ENCODE data around the gene TMEM242.
A peak's percentile ranks its signal among the peaks of the same experiment; 100 is the strongest.

The TMEM242 gene

DNA sequence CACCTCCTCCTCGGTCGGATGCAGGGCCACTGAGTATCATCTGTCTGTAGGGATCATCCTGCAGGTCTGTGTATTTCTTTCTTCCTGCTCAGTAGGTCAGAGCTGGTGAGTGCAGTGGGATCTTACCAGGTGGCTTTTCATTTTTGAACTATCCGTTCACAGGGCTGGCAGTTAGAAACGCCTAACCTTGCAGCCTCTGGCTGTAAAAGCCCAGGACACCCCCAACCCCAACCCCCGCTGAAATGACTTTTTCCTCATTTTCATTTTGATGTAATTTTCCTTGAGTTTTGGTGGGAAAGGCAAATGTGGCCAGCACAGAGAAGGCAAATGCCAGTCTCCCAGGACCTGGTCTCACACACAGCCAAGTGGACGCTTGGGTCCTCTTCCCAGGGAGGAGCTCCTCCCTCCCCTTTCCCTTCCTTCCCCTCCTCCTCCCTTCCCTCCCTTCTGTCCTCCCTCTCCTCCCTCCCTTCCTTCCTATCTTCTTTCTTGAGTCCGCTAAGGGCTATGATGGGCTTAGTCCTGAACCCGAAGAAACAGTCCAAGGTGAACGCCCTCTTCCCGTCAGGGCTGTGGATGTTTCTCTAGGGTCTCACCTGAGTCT, 36.0 kb downstream of the TMEM242 start:
- DNase-seq, result no peak

DNA sequence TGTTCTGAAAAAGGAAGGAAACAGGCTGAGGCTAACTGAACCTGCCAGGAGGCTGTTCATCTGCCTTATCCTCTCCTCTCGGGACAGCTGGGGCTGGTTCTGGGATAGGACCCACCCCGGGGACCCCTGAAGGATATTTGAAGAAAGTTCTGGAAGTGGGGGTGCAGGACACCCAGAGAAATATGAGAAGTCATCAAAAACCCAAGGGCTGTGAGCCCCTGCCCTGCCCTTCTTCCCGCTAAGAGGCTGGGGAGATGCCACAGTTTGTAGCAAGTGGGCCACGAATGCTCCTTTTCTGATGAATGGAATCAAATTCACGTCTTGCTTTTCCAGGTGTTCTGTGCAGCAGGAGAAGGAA, 37.9 kb downstream of the TMEM242 start:
- no peak for DNase-seq

DNA sequence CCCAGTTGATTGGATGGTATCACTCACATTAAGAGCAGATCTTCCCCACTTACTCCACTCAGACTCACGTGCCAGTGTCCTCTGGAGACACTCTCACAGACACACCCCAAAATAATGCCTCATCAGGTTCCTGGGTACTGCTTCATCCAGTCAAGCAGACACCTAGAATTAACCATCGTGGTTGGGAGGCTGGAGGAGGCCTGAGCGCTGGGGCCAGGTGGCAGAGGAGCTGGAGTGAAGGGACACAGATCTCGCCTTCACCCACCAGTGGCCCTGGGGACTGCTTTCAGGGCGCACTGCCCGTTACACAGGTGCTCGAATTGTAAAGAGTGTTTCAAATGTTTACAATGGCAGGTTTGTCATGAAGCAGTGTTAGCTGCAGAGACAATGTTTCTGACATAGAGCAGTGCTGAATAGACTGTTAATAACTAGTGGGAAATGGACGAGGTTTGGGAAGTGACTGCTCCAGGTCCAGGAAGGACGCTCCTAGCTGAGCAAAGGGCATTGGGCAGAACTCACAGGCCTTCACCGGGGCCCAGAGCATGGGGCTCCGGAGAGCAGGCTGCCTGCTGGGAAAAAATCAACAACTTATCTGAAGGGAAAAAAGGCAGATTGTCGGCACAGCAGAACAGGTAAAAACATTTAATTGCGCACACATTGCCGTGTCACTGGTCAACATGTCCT, 38.4 kb downstream of the TMEM242 start:
- DNase-seq, result no peak

DNA sequence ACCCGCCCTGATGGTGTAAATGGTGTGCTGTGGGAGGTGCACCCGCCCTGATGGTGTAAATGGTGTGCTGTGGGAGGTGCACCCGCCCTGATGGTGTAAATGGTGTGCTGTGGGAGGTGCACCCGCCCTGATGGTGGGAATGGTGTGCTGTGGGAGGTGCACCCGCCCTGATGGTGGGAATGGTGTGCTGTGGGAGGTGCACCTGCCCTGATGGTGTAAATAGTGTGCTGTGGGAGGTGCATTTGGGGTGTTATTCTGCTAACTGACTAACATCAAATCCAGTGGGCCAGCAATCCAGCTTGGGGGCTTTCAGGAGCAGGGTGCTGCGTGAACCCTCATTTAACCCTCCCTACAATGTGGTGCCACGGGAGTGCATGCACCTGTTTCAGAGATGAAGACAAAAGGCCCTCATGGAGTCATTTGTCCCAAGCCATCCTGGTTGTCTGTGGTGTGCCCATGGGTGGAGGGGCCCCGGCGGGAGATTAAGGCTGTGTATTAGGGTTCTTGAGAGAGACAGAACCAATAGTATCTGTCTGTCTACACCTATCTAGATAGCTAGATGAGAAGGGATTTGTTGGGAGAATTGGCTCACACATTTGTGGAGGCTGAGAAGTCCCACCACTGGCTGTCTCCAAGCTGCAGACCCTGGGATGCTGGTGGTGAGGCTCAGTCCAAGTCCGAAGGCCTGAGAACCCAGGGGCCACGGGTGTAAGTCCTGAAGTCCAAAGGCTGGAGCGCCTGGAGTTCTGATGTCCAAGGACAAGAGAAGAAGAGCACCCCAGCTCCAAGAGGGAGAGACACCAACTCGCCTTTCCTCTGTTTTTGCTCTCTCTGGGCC, 39.2 kb downstream of the TMEM242 start:
- DNase-seq, result no peak

DNA sequence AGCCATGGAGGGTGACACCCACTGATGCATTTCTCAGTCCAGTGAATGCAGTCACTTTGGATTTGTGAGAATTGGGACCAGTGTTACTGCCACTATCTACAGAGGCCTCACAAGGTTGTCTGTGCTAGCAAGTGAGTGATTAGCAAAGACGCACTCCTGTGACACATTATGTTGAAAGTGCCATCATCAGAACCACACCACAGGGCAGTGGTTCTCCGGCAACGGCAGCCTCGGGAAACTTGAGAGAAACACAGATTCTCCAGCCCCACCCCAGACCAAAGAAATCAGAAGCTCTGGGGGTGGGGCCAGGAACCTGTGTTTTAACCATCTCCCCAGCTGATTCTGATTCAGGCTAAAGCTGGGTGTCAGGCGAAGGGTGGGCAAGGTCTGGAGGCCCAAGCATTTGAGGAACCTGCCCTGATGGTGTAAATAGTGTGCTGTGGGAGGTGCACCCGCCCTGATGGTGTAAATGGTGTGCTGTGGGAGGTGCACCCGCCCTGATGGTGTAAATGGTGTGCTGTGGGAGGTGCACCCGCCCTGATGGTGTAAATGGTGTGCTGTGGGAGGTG, 39.9 kb downstream of the TMEM242 start:
- DNase-seq, result no peak

DNA sequence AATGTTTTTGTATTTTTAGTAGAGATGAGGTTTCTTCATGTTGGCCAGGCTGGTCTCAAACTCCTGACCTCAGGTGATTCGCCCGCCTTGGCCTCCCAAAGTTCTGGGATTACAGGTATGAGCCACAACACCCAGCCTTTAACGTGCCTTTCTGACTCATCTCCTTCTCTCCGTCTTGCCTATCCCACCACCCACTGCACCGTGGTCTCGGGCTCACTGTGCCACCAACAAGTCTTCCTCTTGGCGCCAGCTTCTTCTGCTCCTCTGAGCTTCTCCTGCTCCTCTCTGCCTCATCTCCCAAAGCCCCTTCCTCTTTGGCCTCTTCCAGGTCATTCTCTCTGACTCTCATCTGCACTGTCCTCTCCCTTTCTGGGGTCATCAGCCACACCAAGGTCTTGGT, 41.0 kb downstream of the TMEM242 start:
- no peak for DNase-seq

DNA sequence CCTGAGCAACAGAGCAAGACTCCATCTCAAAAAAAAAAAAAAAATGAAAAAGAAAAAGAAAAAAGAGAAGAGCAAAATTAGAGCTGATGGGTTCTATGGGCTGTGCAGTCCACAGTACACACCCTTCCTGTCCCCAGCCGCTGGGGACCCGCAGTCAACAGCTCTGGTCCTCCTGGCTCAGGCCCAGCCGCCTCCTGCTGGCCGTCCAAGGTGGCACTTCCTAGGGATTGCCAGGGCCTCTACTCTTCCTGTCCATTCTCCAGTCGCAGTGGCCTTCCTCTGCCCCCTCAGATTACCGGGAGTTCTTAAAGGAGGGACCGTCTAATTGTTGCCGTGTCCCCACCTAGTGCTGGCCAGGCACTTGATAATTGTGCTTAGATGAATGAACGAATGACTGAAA, 41.7 kb downstream of the TMEM242 start:
- no peak for DNase-seq

DNA sequence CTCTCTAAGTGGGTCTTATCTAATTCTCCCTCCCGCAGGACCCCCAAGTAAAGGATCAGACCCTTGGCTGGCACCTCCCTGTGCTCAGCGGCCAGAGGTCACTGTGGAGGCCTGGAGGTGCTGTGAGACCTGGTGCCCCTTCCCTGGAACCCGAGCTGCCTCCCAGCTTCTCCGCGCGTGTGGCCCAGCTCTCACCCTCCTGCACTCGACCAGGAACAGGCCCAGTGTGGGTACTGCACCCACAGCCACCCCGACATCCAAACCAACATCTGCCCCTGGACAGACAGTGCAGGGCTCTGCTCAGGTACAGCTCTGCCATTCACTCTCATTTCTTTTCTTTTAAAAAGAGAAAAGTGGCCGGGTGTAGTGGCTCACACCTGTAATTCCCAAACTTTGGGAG, 42.4 kb downstream of the TMEM242 start:
- no peak for DNase-seq

DNA sequence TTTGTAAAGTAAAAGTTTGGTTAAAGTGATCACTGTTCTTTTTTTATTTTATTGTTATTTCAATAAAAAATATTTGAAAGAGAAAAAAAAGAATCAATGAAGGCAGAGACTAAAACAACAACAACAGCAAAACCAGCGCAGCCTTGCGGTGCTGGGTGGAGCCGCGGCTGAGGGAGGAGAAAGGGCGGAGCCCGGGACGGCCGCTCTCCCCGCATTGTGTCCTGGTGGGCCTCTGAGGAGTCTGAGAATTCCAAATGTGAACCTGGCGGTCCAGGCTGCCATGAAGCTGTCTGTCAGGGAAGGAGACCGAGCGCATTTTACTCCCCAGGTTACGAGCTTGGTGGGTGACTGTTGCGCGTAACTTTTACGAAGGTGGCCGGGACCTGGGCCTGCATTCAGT, 43.2 kb downstream of the TMEM242 start:
- no peak for DNase-seq

DNA sequence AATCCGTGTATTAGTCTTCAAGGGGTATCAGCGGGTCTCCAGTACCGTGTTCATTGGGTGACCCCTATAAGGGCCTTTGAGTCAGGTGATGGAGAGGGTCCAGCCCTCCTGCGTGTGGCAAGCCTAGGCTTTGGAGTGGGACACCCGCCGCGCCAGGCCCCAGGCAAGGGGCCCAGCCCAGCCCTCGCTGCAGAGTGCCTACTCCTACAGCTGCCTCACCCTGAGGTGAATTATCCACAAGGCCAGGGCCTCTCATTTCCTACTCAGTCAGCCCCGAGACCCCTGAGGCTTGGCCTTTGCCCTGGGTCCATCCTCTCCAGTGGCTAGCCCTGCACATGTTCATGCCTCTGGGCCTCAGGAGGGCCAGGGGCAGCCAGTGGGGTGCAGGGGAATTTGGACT, 45.1 kb downstream of the TMEM242 start:
- DNase-seq, result no peak

DNA sequence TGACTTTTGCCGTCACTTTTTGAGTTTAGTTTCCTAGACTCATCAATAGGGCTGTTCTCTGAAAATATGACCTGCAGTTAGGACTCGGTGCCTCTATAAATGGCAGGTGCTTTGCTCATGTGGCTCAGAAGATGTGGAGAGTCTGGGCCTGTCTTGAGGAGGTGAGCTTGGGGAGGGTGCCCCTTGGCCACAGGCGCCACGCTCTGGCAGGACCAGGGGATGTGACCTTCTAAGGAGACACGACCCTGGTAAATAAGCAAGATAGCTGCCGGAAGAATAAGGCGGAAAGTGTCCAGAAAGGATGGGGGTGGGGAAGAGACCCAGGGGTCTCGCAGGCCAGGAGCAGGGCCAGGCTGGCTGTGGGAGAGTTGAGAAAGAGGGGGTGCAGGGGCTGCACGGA, 46.6 kb downstream of the TMEM242 start:
- DNase-seq, result no peak

DNA sequence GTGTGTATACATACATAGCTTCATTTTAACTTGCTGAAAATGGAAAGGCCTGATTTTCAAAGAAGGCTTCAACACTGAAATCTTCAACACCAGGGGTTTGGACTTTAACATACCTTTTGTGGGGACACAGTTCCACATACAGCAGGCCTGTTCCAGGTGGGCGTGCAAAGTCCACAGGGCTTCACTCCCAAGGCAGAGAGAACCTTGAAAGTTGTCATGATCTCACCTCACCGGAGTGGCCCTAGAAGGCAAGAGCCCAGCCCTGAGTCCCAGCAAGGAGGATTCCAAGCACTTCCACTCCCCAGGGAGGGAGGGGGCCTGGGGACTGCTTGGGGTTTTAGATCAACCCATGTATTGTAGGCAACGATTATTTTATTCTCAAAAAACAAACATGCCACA, 47.2 kb downstream of the TMEM242 start:
- DNase-seq, result no peak

DNA sequence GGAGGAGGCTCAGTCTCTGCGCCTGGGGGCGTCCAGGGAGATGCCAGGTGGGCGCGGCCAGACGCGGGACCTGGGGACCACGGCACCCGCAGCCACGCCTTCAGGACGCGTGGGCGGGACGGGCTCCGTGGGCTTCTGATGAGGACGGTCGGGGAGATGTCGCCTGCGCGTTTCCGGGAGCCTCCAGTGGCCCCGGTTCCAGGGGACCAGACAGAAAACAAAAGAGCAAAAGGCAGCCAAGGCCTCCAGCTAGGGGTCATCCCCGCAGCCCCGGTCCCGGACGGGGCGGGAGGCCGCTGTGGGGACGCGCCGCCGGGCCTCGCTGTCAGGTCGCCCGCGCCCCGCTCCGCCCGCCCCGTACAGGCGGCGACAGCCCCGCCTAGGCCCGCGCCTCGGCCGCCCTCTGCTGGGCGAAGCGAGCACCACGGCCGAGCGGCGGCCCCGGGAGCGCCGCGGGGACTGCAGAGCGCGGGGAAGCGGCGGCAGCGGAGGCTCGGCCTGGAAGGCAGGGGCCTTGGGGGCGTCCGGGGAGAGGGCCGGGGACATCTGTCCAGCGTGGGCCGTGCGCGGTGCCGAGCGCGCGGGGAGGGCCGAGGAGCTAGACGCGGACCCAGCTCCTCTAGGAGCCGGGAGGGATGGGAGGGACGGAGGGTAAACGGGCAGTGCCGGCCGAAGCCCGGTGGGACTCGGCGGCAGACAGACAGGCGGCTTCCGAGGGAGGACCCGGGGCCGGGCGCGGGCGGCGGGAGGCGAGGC, 48.7 kb downstream of the TMEM242 start:
- peak; percentile 48 for DNase-seq

DNA sequence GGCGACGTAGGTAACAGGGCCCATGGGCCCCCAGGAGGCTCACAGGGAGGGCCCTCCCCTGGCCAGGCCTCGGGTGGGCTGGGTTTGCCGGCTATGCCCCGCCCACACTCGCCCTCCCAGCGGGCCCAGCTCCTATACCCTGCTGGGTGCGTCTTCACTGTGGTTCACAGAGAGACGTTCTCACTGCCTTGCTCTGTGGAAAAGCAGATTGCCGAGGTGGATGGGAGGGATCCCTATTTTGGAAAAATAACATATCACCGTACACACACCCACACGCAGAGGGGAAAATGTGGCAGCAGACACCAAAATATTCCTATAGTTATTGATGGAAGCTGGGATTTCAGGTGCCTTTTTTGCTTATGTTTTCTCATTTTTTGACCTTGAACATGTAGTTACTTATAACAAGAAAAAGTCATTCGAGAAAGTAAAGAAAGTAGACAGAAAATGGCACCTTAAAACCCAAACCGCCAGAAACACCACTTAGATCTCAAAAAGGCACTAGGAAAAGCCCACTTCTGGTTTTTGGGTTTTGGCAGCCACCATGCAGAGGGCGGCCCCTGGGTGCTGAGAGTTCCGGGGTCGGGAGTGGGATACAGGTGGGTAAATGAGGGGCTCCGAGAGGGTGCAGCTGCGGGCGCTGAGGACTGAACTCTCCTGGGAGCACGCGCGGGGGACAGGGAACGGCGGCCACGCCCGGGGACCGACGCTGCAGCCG, 49.4 kb downstream of the TMEM242 start:
- peak; percentile 9 for DNase-seq

DNA sequence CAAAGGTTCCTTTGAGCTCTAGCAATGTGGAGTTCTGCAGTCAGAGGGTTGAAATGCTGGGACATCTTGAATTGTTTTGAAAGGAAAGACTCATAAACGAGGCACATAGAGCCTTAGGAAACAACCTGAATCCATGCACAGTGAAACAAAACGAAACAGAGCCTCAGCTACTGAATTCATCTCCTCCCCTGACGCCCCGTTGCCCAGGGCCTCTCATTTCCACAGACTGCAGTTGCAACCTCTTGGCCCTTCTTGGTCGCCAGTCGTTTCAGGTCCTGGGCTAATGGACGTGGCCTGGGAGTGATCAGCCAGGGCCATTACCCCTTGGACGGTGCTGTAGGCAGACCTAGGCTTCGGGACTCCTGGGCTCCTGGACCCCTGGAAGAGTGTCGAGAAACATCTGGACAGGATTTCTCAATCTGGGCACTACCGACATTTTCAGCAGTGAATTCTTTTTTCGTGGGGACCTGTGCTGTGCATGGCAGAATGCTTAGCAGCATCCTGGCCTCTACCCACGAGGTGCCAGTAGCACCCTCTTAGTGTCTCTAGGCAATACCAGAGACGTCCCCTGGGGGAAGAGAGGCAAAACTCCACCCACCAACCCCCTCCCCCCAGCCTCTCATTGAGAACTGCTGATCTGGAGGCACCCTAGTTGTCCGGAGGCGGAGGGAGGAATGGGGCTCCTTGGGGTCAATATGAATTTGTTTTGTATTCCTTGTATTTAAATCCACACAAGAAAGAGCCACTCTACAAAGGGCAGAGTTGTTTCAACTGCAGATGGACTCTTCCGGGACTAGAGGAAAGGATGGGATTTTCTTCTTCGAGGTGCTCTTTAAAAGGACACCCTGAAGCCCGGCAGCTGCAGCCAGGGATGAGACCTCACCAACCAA, 50.2 kb downstream of the TMEM242 start:
- DNase-seq, result no peak

DNA sequence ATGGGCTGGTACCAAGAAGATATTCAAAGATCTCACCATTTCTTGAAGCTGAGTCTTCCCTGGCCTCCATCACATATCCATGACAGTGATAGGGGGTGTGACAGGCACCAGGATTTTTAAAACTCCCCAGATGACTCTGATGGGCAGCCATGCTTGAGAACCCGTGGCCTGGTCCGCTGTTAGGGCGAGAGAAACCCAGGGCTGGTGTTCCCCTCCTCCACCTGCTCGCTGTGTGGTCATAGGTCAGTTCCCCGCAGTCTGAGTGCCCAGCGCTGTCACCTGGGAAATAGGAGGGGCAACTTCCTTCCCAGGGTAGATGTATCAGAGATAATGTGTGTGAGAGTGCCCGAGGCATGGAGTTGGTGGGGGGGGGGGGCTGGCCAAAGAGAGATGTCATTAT, 50.9 kb downstream of the TMEM242 start:
- DNase-seq, result no peak

DNA sequence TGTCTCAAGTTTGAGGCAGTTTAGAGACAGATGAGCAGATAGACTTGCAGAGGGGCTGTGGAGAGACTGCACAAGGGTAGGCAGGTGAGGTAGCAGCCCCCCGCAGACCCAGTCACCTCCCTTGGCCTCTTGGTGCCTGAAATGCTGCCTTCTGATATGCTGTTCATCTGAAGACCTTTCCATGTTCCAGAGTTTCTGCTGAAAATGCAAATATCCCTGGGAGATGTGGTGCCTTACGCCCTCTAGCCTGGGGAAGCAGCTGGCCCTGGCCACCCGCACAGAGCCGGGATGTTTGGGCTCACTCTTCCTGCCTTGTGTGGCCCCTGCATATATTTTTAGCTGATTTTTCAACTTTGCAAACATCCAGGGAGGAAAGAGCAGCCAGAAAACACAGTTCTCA, 51.4 kb downstream of the TMEM242 start:
- no peak for DNase-seq

DNA sequence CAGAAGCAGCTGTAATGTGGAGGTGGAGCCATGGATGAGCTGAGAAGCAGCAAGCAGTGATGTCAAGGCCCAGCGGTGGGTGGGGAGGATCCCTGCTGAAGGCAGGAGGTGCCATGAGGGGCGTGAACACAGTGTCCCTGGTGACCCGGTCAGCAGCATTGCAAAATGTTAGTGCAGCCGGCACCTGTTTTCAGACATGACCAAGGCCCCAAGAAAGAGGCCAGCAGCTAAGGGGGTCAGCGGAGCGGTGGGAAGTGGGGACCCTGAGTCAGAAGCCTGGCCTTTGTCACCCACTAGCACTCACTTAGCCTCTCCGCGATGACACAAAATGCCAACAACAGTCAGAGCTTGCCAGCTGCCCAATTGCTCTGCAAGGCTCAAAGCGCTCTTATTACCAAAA, 51.9 kb downstream of the TMEM242 start:
- DNase-seq, result no peak

DNA sequence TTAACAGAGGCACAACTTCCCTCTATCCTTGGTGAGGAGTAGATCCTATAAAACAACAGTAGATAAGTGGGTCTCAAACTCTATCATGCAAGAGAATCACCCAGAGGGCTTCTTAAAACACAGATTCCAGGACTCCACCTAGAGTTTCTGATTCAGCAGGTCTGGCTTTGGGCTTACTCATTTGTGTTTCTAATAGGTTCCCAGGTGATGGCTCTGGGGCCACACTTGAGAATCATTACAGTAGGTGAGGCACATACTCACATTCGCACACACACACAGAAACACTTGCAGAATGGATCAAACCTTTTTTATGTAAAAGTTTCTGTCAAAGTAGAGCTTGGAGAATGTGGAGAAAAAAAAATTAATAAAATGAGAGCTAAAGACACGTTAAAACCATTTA, 52.4 kb downstream of the TMEM242 start:
- DNase-seq, result no peak

DNA sequence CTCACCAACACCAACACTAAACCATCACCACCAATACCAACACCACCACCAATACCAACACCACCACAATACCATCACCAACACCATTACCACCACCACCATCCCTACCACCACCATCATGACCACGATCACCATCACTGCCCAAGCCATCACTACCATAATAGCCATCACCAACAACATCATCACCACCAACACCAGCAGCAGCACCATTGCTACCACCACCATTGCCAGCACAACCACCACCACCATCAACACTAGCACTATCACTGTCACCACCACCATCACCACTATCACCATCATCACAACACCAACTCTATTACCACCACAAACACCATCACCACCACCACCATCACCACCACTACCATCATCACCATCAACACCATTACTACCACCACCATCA, 53.0 kb downstream of the TMEM242 start:
- no peak for DNase-seq

DNA sequence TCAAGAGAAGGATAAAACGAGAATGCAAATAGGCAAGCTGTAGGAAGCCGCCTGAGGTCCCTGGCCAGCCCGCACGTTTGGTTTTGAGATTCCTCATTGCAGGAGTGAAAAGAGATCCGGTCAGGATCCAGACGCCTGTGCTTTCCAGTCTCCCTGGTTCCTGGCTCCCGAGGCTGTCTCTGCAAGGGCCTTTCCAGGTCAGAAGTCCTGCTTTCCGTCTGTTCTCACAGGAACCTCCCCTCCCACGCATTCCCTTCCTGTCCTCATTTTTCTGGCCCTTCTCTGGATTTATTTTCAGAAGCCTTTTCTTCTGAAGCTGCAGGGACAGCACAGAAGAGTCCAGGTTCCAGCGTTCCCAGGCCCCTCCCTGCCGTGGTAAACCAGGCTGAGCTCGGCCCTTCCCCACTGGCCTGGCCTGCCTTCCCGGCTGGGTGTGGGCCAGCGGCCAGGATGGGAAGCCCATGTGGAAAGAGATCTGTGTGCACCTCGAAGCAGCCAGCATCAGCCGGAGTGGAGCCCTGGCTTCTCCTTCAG, 54.0 kb downstream of the TMEM242 start:
- DNase-seq, result no peak
